ENCODE data around the gene MT1B. TPM values are rescaled to one million over a fixed set of nuclear protein-coding genes. Genes with fewer than 3 reads are reported as not detected.

MT1B gene
- total and polyA plus RNA-seq, 4 donors = 1.2 to 1.5 TPM; not detected in 2

DNA sequence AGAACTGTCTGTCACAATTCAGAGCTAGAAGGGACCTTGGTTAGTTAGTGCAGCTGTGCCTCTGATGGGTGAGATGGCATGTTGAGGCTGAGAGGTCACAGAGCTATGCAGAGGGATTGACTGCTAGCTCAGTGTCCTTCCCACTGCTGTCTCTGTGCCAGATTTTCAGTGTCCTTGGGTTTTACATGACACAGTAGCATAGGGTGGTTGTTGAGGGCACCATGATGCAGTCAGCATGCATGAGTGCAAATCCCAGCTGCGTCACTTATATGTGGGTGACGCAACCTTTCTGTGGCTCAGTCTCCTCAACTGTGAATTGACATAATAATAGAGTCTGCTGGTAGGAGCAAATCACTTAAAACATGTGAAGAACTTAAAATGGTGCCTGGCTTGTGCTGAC is 10.5 kb upstream of the MT1B start (continued):
- TF ChIP-seq, protein P1, sequence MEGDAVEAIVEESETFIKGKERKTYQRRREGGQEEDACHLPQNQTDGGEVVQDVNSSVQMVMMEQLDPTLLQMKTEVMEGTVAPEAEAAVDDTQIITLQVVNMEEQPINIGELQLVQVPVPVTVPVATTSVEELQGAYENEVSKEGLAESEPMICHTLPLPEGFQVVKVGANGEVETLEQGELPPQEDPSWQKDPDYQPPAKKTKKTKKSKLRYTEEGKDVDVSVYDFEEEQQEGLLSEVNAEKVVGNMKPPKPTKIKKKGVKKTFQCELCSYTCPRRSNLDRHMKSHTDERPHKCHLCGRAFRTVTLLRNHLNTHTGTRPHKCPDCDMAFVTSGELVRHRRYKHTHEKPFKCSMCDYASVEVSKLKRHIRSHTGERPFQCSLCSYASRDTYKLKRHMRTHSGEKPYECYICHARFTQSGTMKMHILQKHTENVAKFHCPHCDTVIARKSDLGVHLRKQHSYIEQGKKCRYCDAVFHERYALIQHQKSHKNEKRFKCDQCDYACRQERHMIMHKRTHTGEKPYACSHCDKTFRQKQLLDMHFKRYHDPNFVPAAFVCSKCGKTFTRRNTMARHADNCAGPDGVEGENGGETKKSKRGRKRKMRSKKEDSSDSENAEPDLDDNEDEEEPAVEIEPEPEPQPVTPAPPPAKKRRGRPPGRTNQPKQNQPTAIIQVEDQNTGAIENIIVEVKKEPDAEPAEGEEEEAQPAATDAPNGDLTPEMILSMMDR (IDR thresholded peaks at IDR 0.05; ENCODE audit: low read depth, low read length, missing input control) = no peak
- TF ChIP-seq FOXA2 (IDR thresholded peaks at IDR 0.05) = no peak

DNA sequence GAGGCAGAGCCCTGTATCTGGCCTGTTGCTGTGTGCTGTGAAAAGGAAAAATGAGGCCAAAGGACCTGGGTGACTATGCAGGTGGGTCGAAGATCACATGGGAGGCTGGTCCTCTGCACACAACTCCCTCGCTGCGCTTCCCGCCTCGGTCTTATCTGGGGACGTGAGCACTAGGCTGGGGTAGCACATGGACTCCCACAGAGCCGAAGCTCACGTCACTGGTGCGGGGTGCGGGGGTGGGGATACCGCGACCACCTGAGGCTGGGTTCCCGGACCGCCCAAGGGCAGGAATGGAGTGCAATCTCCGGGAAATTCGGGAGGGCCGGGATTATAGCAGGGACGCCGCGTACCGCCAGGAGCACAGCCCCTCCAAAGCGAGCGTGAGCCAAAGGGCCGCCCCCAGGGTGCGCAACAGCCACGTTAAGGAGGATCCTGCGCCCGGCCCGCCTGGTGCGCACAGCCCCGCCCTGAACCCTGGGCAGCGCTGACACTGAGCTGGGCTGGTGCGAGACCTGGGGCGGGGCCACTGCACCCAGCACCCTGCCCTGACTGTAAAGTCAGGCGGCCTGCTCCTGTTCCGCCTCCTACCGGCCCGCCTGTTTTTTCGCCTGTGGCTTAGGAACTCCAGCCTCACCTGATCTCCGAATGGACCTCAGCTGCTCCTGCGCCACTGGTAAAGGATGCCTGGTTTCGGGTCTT is 8.5 kb upstream of the MT1B start:
- H3K27me3 ChIP-seq (ENCODE audit: control insufficient read depth in 4 of 4, insufficient read depth in 4 of 4, low read length in 3 of 4) = no peaks in the 10 kb centered on the region
- peak overlapping the region in 1 of 2 donors; percentile 46 for H3K9ac ChIP-seq (ENCODE audit: low read depth in 1 of 2, low read length in 2 of 2)
- peak overlapping the region; percentile 40 to 61 (median 50) for H3K4me3 ChIP-seq (ENCODE audit: low read depth in 1 of 3, low read length in 3 of 3)

More for the DNA sequence above, 8.5 kb upstream of the MT1B start:
- H3K9me3 ChIP-seq (ENCODE audit: control insufficient read depth in 4 of 4, low read length in 3 of 4) = no peaks in the 10 kb centered on the region
- peaks cover 11 to 44% (median 22%) of the 10 kb centered on the region in 4 donors for H3K4me1 ChIP-seq (ENCODE audit: control insufficient read depth in 4 of 4, insufficient read depth in 4 of 4, low read length in 3 of 4)
- H3K27ac ChIP-seq (ENCODE audit: low read depth in 1 of 2, low read length in 2 of 2) = peak overlapping the region; percentile 70 to 88
- no peak for TF ChIP-seq HNF4G (IDR thresholded peaks at IDR 0.05)
- TF ChIP-seq, protein P2, sequence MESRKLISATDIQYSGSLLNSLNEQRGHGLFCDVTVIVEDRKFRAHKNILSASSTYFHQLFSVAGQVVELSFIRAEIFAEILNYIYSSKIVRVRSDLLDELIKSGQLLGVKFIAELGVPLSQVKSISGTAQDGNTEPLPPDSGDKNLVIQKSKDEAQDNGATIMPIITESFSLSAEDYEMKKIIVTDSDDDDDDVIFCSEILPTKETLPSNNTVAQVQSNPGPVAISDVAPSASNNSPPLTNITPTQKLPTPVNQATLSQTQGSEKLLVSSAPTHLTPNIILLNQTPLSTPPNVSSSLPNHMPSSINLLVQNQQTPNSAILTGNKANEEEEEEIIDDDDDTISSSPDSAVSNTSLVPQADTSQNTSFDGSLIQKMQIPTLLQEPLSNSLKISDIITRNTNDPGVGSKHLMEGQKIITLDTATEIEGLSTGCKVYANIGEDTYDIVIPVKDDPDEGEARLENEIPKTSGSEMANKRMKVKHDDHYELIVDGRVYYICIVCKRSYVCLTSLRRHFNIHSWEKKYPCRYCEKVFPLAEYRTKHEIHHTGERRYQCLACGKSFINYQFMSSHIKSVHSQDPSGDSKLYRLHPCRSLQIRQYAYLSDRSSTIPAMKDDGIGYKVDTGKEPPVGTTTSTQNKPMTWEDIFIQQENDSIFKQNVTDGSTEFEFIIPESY (IDR thresholded peaks at IDR 0.05) = no peak
- peak; percentile 72 to 76 for TF ChIP-seq RAD21 (IDR thresholded peaks at IDR 0.05)
- TF ChIP-seq, protein P1 (IDR thresholded peaks at IDR 0.05; ENCODE audit: low read depth, low read length, missing input control) = peak; percentile 51
- TF ChIP-seq HNF4A (conservative IDR thresholded peaks at IDR 0.05) = peak; percentile 46 to 60
- no peak for TF ChIP-seq FOXA2 (IDR thresholded peaks at IDR 0.05)
- TF ChIP-seq NR2F2 (IDR thresholded peaks at IDR 0.05) = no peak
- TF ChIP-seq, protein P3, sequence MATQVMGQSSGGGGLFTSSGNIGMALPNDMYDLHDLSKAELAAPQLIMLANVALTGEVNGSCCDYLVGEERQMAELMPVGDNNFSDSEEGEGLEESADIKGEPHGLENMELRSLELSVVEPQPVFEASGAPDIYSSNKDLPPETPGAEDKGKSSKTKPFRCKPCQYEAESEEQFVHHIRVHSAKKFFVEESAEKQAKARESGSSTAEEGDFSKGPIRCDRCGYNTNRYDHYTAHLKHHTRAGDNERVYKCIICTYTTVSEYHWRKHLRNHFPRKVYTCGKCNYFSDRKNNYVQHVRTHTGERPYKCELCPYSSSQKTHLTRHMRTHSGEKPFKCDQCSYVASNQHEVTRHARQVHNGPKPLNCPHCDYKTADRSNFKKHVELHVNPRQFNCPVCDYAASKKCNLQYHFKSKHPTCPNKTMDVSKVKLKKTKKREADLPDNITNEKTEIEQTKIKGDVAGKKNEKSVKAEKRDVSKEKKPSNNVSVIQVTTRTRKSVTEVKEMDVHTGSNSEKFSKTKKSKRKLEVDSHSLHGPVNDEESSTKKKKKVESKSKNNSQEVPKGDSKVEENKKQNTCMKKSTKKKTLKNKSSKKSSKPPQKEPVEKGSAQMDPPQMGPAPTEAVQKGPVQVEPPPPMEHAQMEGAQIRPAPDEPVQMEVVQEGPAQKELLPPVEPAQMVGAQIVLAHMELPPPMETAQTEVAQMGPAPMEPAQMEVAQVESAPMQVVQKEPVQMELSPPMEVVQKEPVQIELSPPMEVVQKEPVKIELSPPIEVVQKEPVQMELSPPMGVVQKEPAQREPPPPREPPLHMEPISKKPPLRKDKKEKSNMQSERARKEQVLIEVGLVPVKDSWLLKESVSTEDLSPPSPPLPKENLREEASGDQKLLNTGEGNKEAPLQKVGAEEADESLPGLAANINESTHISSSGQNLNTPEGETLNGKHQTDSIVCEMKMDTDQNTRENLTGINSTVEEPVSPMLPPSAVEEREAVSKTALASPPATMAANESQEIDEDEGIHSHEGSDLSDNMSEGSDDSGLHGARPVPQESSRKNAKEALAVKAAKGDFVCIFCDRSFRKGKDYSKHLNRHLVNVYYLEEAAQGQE (IDR thresholded peaks at IDR 0.05) = no peak
- TF ChIP-seq, protein P4, sequence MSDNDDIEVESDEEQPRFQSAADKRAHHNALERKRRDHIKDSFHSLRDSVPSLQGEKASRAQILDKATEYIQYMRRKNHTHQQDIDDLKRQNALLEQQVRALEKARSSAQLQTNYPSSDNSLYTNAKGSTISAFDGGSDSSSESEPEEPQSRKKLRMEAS (IDR thresholded peaks at IDR 0.05) = peak; percentile 23
- TF ChIP-seq EGR1 (IDR thresholded peaks at IDR 0.05; ENCODE audit: low read depth in 2 of 2) = peak in 1 of 2 donors; percentile 78
- peak; percentile 33 for TF ChIP-seq FOXA1 (IDR thresholded peaks at IDR 0.05)
- peak; percentile 68 for TF ChIP-seq YY1 (IDR thresholded peaks at IDR 0.05)
- TF ChIP-seq, protein P5, sequence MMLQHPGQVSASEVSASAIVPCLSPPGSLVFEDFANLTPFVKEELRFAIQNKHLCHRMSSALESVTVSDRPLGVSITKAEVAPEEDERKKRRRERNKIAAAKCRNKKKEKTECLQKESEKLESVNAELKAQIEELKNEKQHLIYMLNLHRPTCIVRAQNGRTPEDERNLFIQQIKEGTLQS (IDR thresholded peaks at IDR 0.05) = no peak
- peak; percentile 72 to 75 for TF ChIP-seq RXRA (IDR thresholded peaks at IDR 0.05)
- peak; percentile 85 for TF ChIP-seq SP1 (IDR thresholded peaks at IDR 0.05)
- TF ChIP-seq JUND (IDR thresholded peaks at IDR 0.05) = peak in 1 of 2 donors; percentile 27
- TF ChIP-seq TAF1 (conservative IDR thresholded peaks at IDR 0.05) = peak; percentile 70
- no peak for TF ChIP-seq GABPA (IDR thresholded peaks at IDR 0.05 in 1 of 2, conservative IDR thresholded peaks at IDR 0.05 in 1 of 2)
- H3K36me3 ChIP-seq (ENCODE audit: control insufficient read depth in 4 of 4, insufficient read depth in 3 of 4, low read depth in 1 of 4, low read length in 3 of 4) = no peaks in the 10 kb centered on the region
- peak; percentile 63 for DNase-seq (ENCODE audit: low spot score)
- 4% methylated on average over 42 of the region's 42 CpGs for WGBS

Measured in liver (tissue), 9 donors.